Stimulated activated CD4-positive, alpha-beta T cell treated with anti-CD3 and anti-CD28 coated beads, TNF-alpha, amount 100 ng/mL, for 48 hours (primary cell): Measurements from ENCODE around the gene PPP1R3C.

ENCODE experiments used
- DNase-seq, 3 donors: peaks; one replicate each; pipeline ENCODE4 v3.0.0-alpha.2; 2020; ENCODE audit warnings: low read depth in 3 of 3

PPP1R3C gene

GRCh38 chr10:91601212-91601611 lies 31.7 kb downstream of the PPP1R3C start:
- DNase-seq: no peak

GRCh38 chr10:91598211-91598977 lies 34.5 kb downstream of the PPP1R3C start:
- DNase-seq: no peak

- no peak for DNase-seq
Observed at GRCh38 chr10:91597197-91597881, 35.5 kb downstream of the PPP1R3C start.

GRCh38 chr10:91596825-91597196 lies 36.1 kb downstream of the PPP1R3C start:
- DNase-seq: no peak

- DNase-seq: no peak
Observed at GRCh38 chr10:91593834-91594233, 39.0 kb downstream of the PPP1R3C start.

GRCh38 chr10:91593366-91593765 lies 39.5 kb downstream of the PPP1R3C start:
- no peak for DNase-seq

- DNase-seq: no peak
Observed at GRCh38 chr10:91592266-91592975, 40.5 kb downstream of the PPP1R3C start.

GRCh38 chr10:91591797-91592174 lies 41.1 kb downstream of the PPP1R3C start:
- DNase-seq: no peak

GRCh38 chr10:91590904-91591796 lies 41.7 kb downstream of the PPP1R3C start:
- no peak for DNase-seq

- DNase-seq: no peak
Observed at GRCh38 chr10:91590142-91590903, 42.5 kb downstream of the PPP1R3C start.

- DNase-seq: no peak
Observed at GRCh38 chr10:91589658-91590035, 43.2 kb downstream of the PPP1R3C start.

- no peak for DNase-seq
Observed at GRCh38 chr10:91589015-91589657, 43.7 kb downstream of the PPP1R3C start.

GRCh38 chr10:91587710-91588638 lies 44.9 kb downstream of the PPP1R3C start:
- no peak for DNase-seq

GRCh38 chr10:91582153-91582554 lies 50.7 kb downstream of the PPP1R3C start:
- no peak for DNase-seq

- DNase-seq: no peak
Observed at GRCh38 chr10:91579329-91579985, 53.4 kb downstream of the PPP1R3C start.
